ENCODE data around the gene ABLIM3.

The ABLIM3 gene

GRCh38 chr5:149282966-149283332, 141.7 kb downstream of the ABLIM3 start:
- TF ChIP-seq SPI1 (IDR thresholded peaks at IDR 0.05; ENCODE audit: borderline replicate concordance, low read depth) = no peak
- no peak for TF ChIP-seq REST (IDR thresholded peaks at IDR 0.05; ENCODE audit: insufficient replicate concordance, low read depth)
- TF ChIP-seq CTCF (IDR thresholded peaks at IDR 0.05; ENCODE audit: insufficient read depth, low read length) = no peak
- no peak for TF ChIP-seq GABPA (IDR thresholded peaks at IDR 0.05; ENCODE audit: low read depth)
- Histone ChIP-seq H3K27ac (replicated peaks) (no peak overlapping the region), H3K27me3 (ENCODE audit: insufficient read depth, poor library complexity, severe bottlenecking) (peaks cover 11% of the 10 kb centered on the region), H3K4me3 (replicated peaks; ENCODE audit: insufficient read depth, low read length) (no peak overlapping the region)
- DNase-seq (ENCODE audit: low read depth in 1 of 2, low spot score in 1 of 2) = no peak

- DNase-seq (ENCODE audit: low read depth in 1 of 2, low spot score in 1 of 2) = no peak
- H3K27ac ChIP-seq (replicated peaks) = no peak overlapping the region
- H3K4me3 ChIP-seq (replicated peaks; ENCODE audit: insufficient read depth, low read length) = no peak overlapping the region
- TF ChIP-seq CTCF (IDR thresholded peaks at IDR 0.05; ENCODE audit: insufficient read depth, low read length) (no peak), REST (IDR thresholded peaks at IDR 0.05; ENCODE audit: insufficient replicate concordance, low read depth) (no peak), SPI1 (IDR thresholded peaks at IDR 0.05; ENCODE audit: borderline replicate concordance, low read depth) (no peak), POLR2AphosphoS5 (IDR thresholded peaks at IDR 0.05; ENCODE audit: low read depth) (no peak), GABPA (IDR thresholded peaks at IDR 0.05; ENCODE audit: low read depth) (no peak)
- peaks cover 6% of the 10 kb centered on the region for H3K27me3 ChIP-seq (ENCODE audit: insufficient read depth, poor library complexity, severe bottlenecking)
Measured at GRCh38 chr5:149283626-149284480, 142.6 kb downstream of the ABLIM3 start.

- no peak for DNase-seq (ENCODE audit: low read depth in 1 of 2, low spot score in 1 of 2)
- H3K27me3 ChIP-seq (ENCODE audit: insufficient read depth, poor library complexity, severe bottlenecking) = peaks cover 6% of the 10 kb centered on the region
- no peak for TF ChIP-seq POLR2AphosphoS5 (IDR thresholded peaks at IDR 0.05; ENCODE audit: low read depth)
- TF ChIP-seq GABPA (IDR thresholded peaks at IDR 0.05; ENCODE audit: low read depth) = no peak
- no peak for TF ChIP-seq REST (IDR thresholded peaks at IDR 0.05; ENCODE audit: insufficient replicate concordance, low read depth)
- TF ChIP-seq SPI1 (IDR thresholded peaks at IDR 0.05; ENCODE audit: borderline replicate concordance, low read depth) = no peak
- no peak for TF ChIP-seq CTCF (IDR thresholded peaks at IDR 0.05; ENCODE audit: insufficient read depth, low read length)
- H3K4me3 ChIP-seq (replicated peaks; ENCODE audit: insufficient read depth, low read length) = no peak overlapping the region
- H3K27ac ChIP-seq (replicated peaks) = no peak overlapping the region
Measured at GRCh38 chr5:149284501-149284900, 143.2 kb downstream of the ABLIM3 start.
